ENCODE data around the gene CDKN2C. TPM values are rescaled to one million over a fixed set of nuclear protein-coding genes. Genes with fewer than 3 reads are reported as not detected.
"Not testable (repeated sequence)": the region's sequence is repeated elsewhere in the genome, so short reads cannot be mapped to it uniquely, and the experiment has no call there.

CDKN2C gene
- total RNA-seq, 1 experiment from 2014 or later = not detected

GRCh38 chr1:51005549-51005948 is 35.5 kb downstream of the CDKN2C start:
- H3K36me3 Mint-ChIP-seq, ATAC-seq, H3K9me3 Mint-ChIP-seq, H3K27ac Mint-ChIP-seq, POLR2A ChIA-PET, CTCF ChIA-PET, H3K4me1 Mint-ChIP-seq, H3K4me3 Mint-ChIP-seq: not testable (repeated sequence)
- peak; percentile 10 for DNase-seq (ENCODE audit: low spot score)
- peaks cover 13% of the 10 kb centered on the region for H3K27me3 Mint-ChIP-seq (ENCODE audit: low read depth)

GRCh38 chr1:51009381-51009780 is 39.3 kb downstream of the CDKN2C start:
- ATAC-seq (no peak), DNase-seq (ENCODE audit: low spot score) (no peak)
- peaks cover 6% of the 10 kb centered on the region; the same call in 1 of the 2 replicates for H3K9me3 Mint-ChIP-seq
- H3K4me3 Mint-ChIP-seq = no peak overlapping the region
- H3K27ac Mint-ChIP-seq = no peak overlapping the region
- peaks cover 14% of the 10 kb centered on the region for H3K27me3 Mint-ChIP-seq (ENCODE audit: low read depth)
- H3K36me3 Mint-ChIP-seq = no peaks in the 10 kb centered on the region
- ChIA-PET POLR2A (no interaction called here), CTCF (no interaction called here)
- TF ChIP-seq USF2 (CRISPR knock-in tag; IDR thresholded peaks at IDR 0.05) (no peak), ZNF671 (CRISPR knock-in tag; IDR thresholded peaks at IDR 0.05) (no peak), NFE2L1 (CRISPR knock-in tag; IDR thresholded peaks at IDR 0.05) (no peak), HMGA2 (CRISPR knock-in tag; IDR thresholded peaks at IDR 0.05) (no peak), MYBL2 (CRISPR knock-in tag; IDR thresholded peaks at IDR 0.05) (no peak)
- TF ChIP-seq, protein P1, sequence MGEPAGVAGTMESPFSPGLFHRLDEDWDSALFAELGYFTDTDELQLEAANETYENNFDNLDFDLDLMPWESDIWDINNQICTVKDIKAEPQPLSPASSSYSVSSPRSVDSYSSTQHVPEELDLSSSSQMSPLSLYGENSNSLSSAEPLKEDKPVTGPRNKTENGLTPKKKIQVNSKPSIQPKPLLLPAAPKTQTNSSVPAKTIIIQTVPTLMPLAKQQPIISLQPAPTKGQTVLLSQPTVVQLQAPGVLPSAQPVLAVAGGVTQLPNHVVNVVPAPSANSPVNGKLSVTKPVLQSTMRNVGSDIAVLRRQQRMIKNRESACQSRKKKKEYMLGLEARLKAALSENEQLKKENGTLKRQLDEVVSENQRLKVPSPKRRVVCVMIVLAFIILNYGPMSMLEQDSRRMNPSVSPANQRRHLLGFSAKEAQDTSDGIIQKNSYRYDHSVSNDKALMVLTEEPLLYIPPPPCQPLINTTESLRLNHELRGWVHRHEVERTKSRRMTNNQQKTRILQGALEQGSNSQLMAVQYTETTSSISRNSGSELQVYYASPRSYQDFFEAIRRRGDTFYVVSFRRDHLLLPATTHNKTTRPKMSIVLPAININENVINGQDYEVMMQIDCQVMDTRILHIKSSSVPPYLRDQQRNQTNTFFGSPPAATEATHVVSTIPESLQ (CRISPR knock-in tag; IDR thresholded peaks at IDR 0.05) = no peak
- TF ChIP-seq, protein P2, sequence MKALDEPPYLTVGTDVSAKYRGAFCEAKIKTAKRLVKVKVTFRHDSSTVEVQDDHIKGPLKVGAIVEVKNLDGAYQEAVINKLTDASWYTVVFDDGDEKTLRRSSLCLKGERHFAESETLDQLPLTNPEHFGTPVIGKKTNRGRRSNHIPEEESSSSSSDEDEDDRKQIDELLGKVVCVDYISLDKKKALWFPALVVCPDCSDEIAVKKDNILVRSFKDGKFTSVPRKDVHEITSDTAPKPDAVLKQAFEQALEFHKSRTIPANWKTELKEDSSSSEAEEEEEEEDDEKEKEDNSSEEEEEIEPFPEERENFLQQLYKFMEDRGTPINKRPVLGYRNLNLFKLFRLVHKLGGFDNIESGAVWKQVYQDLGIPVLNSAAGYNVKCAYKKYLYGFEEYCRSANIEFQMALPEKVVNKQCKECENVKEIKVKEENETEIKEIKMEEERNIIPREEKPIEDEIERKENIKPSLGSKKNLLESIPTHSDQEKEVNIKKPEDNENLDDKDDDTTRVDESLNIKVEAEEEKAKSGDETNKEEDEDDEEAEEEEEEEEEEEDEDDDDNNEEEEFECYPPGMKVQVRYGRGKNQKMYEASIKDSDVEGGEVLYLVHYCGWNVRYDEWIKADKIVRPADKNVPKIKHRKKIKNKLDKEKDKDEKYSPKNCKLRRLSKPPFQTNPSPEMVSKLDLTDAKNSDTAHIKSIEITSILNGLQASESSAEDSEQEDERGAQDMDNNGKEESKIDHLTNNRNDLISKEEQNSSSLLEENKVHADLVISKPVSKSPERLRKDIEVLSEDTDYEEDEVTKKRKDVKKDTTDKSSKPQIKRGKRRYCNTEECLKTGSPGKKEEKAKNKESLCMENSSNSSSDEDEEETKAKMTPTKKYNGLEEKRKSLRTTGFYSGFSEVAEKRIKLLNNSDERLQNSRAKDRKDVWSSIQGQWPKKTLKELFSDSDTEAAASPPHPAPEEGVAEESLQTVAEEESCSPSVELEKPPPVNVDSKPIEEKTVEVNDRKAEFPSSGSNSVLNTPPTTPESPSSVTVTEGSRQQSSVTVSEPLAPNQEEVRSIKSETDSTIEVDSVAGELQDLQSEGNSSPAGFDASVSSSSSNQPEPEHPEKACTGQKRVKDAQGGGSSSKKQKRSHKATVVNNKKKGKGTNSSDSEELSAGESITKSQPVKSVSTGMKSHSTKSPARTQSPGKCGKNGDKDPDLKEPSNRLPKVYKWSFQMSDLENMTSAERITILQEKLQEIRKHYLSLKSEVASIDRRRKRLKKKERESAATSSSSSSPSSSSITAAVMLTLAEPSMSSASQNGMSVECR (CRISPR knock-in tag; IDR thresholded peaks at IDR 0.05; ENCODE audit: borderline replicate concordance) = no peak
- TF ChIP-seq, protein P3, sequence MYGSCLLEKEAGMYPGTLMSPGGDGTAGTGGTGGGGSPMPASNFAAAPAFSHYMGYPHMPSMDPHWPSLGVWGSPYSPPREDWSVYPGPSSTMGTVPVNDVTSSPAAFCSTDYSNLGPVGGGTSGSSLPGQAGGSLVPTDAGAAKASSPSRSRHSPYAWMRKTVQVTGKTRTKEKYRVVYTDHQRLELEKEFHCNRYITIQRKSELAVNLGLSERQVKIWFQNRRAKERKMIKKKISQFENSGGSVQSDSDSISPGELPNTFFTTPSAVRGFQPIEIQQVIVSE (CRISPR knock-in tag; IDR thresholded peaks at IDR 0.05; ENCODE audit: borderline replicate concordance) = no peak
- no peaks in the 10 kb centered on the region for H3K4me1 Mint-ChIP-seq

DNA sequence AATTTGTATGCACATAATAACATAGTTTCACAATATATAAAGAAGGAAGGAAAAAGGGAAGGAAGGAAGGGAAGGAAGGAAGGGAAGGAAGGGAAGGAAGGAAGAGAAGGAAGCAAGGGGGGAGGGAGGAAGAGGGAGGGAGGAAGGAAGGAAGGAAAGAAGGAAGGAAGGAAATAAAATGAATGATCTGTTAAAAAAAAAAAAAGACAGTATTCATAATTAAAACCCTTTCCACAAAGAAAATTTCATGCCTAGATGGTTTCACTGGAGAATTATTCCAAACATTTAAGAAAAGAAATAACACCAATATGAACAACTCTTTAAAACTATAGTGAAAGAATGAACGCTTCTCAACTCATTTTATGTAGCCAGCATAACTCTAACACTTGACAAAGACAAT is 44.8 kb downstream of the CDKN2C start:
- Mint-ChIP-seq H3K36me3 (no peaks in the 10 kb centered on the region), H3K4me3 (no peak overlapping the region), H3K4me1 (no peaks in the 10 kb centered on the region), H3K9me3 (no peaks in the 10 kb centered on the region), H3K27me3 (ENCODE audit: low read depth) (peaks cover 7% of the 10 kb centered on the region), H3K27ac (no peak overlapping the region)
- POLR2A ChIA-PET = no interaction called here
- ATAC-seq (no peak), DNase-seq (ENCODE audit: low spot score) (no peak)
- CTCF ChIA-PET = no interaction called here
- TF ChIP-seq TCF7 (CRISPR knock-in tag; IDR thresholded peaks at IDR 0.05; ENCODE audit: low read depth) (no peak), ESRRA (CRISPR knock-in tag; IDR thresholded peaks at IDR 0.05; ENCODE audit: borderline replicate concordance) (no peak), GABPB1 (CRISPR knock-in tag; IDR thresholded peaks at IDR 0.05) (no peak), EMX1 (CRISPR knock-in tag; IDR thresholded peaks at IDR 0.05) (no peak), FOXP1 (CRISPR knock-in tag; IDR thresholded peaks at IDR 0.05; ENCODE audit: borderline replicate concordance) (no peak), NR1H2 (CRISPR knock-in tag; IDR thresholded peaks at IDR 0.05) (no peak), ZNF423 (CRISPR knock-in tag; IDR thresholded peaks at IDR 0.05) (no peak), NFE2L1 (CRISPR knock-in tag; IDR thresholded peaks at IDR 0.05) (no peak), JAZF1 (CRISPR knock-in tag; IDR thresholded peaks at IDR 0.05) (no peak), OVOL2 (CRISPR knock-in tag; IDR thresholded peaks at IDR 0.05; ENCODE audit: borderline replicate concordance) (no peak), STAT6 (CRISPR knock-in tag; conservative IDR thresholded peaks at IDR 0.05; ENCODE audit: low read depth) (no peak)
- TF ChIP-seq, protein P4, sequence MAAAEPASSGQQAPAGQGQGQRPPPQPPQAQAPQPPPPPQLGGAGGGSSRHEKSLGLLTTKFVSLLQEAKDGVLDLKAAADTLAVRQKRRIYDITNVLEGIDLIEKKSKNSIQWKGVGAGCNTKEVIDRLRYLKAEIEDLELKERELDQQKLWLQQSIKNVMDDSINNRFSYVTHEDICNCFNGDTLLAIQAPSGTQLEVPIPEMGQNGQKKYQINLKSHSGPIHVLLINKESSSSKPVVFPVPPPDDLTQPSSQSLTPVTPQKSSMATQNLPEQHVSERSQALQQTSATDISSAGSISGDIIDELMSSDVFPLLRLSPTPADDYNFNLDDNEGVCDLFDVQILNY (CRISPR knock-in tag; IDR thresholded peaks at IDR 0.05) = no peak
- TF ChIP-seq, protein P5, sequence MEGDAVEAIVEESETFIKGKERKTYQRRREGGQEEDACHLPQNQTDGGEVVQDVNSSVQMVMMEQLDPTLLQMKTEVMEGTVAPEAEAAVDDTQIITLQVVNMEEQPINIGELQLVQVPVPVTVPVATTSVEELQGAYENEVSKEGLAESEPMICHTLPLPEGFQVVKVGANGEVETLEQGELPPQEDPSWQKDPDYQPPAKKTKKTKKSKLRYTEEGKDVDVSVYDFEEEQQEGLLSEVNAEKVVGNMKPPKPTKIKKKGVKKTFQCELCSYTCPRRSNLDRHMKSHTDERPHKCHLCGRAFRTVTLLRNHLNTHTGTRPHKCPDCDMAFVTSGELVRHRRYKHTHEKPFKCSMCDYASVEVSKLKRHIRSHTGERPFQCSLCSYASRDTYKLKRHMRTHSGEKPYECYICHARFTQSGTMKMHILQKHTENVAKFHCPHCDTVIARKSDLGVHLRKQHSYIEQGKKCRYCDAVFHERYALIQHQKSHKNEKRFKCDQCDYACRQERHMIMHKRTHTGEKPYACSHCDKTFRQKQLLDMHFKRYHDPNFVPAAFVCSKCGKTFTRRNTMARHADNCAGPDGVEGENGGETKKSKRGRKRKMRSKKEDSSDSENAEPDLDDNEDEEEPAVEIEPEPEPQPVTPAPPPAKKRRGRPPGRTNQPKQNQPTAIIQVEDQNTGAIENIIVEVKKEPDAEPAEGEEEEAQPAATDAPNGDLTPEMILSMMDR (IDR thresholded peaks at IDR 0.05) = no peak
